NT2/D1 (cell line): ENCODE data around the gene PATJ.
"Not testable (repeated sequence)": the region's sequence is repeated elsewhere in the genome, so short reads cannot be mapped to it uniquely, and the experiment has no call there.

Source experiments
- DNase-seq: peaks from one replicate; pipeline ENCODE4 v3.0.0-alpha.2; 2011; ENCODE audit warnings: low read depth, low spot score
- H3K27me3 ChIP-seq: 2 replicates; pipeline ENCODE4 v1.6.0; 2011; ENCODE audit warnings: mild to moderate bottlenecking; ENCODE audit not compliant: insufficient read length, insufficient read depth
- H3K36me3 ChIP-seq: 2 replicates; pipeline ENCODE4 v1.6.1; 2011; ENCODE audit warnings: mild to moderate bottlenecking, low read length, mixed read lengths; ENCODE audit not compliant: insufficient read depth, insufficient read length
- H3K4me1 ChIP-seq: 2 replicates; pipeline ENCODE4 v1.5.1; 2011; ENCODE audit not compliant: insufficient read depth, insufficient read length
- H3K4me3 ChIP-seq: 2 replicates; pipeline ENCODE4 v1.5.1; 2011; ENCODE audit warnings: low read depth; ENCODE audit not compliant: insufficient read length
- H3K9ac ChIP-seq: 2 replicates; pipeline ENCODE4 v1.6.0; 2011; ENCODE audit warnings: low read depth; ENCODE audit not compliant: insufficient read length
- H3K9me3 ChIP-seq: 2 replicates; pipeline ENCODE4 v1.5.1; 2011; ENCODE audit warnings: mild to moderate bottlenecking, low read length; ENCODE audit not compliant: insufficient read depth
- SUZ12 ChIP-seq: IDR thresholded peaks from 2 replicates; pipeline ENCODE4 v1.6.1; 2011; ENCODE audit not compliant: insufficient read length, insufficient read depth; ENCODE audit errors: extremely low read depth
- YY1 ChIP-seq: IDR thresholded peaks from 2 replicates; pipeline ENCODE4 v1.6.1; 2011; ENCODE audit not compliant: insufficient read length, insufficient read depth
- ZNF274 ChIP-seq: IDR thresholded peaks from 2 replicates; pipeline ENCODE4 v1.6.1; 2011; ENCODE audit warnings: mild to moderate bottlenecking, low read depth, low read length

Gene PATJ

GRCh38 chr1:61865646-61866220, 123.5 kb downstream of the PATJ start:
- Histone ChIP-seq H3K9me3 (peaks cover 7% of the 10 kb centered on the region; the same call in 1 of the 2 replicates), H3K4me1 (no peaks in the 10 kb centered on the region), H3K36me3 (peaks cover 10% of the 10 kb centered on the region), H3K9ac (no peak overlapping the region), H3K4me3 (no peak overlapping the region), H3K27me3 (no peaks in the 10 kb centered on the region)
- TF ChIP-seq SUZ12 (no peak), YY1 (no peak), ZNF274 (no peak)
- DNase-seq: no peak

- peaks cover 24% of the 10 kb centered on the region for H3K9me3 ChIP-seq
- TF ChIP-seq ZNF274: no peak
- TF ChIP-seq YY1: no peak
- no peak for TF ChIP-seq SUZ12
- H3K4me1 ChIP-seq: no peaks in the 10 kb centered on the region
- H3K27me3 ChIP-seq: no peaks in the 10 kb centered on the region
- no peak overlapping the region for H3K4me3 ChIP-seq
- DNase-seq: no peak
- peaks cover 6% of the 10 kb centered on the region for H3K36me3 ChIP-seq
- H3K9ac ChIP-seq: no peak overlapping the region
Observed at GRCh38 chr1:61869691-61870109, 127.4 kb downstream of the PATJ start.

- H3K36me3 ChIP-seq: no peaks in the 10 kb centered on the region
- TF ChIP-seq SUZ12: no peak
- no peak for TF ChIP-seq ZNF274
- TF ChIP-seq YY1: no peak
- no peaks in the 10 kb centered on the region for H3K27me3 ChIP-seq
- H3K4me1 ChIP-seq: no peaks in the 10 kb centered on the region
- no peak overlapping the region for H3K9ac ChIP-seq
- no peak for DNase-seq
- H3K4me3 ChIP-seq: no peak overlapping the region
- peaks cover 25% of the 10 kb centered on the region for H3K9me3 ChIP-seq
Observed at GRCh38 chr1:61872206-61872605, 129.9 kb downstream of the PATJ start.

- no peaks in the 10 kb centered on the region for H3K27me3 ChIP-seq
- no peaks in the 10 kb centered on the region for H3K36me3 ChIP-seq
- H3K4me3 ChIP-seq: no peak overlapping the region
- no peak for DNase-seq
- H3K9ac ChIP-seq: no peak overlapping the region
- peaks cover 25% of the 10 kb centered on the region for H3K9me3 ChIP-seq
- H3K4me1 ChIP-seq: no peaks in the 10 kb centered on the region
- TF ChIP-seq ZNF274 (no peak), YY1 (no peak), SUZ12 (no peak)
Observed at GRCh38 chr1:61873581-61873980, 131.3 kb downstream of the PATJ start.

- H3K27me3 ChIP-seq: no peaks in the 10 kb centered on the region
- no peak overlapping the region for H3K4me3 ChIP-seq
- H3K9me3 ChIP-seq: peaks cover 25% of the 10 kb centered on the region
- TF ChIP-seq YY1: no peak
- TF ChIP-seq ZNF274: no peak
- no peak for TF ChIP-seq SUZ12
- H3K36me3 ChIP-seq: no peaks in the 10 kb centered on the region
- DNase-seq: no peak
- no peaks in the 10 kb centered on the region for H3K4me1 ChIP-seq
- H3K9ac ChIP-seq: no peak overlapping the region
Observed at GRCh38 chr1:61873994-61874393, 131.7 kb downstream of the PATJ start.

- Histone ChIP-seq H3K4me1 (no peaks in the 10 kb centered on the region), H3K9me3 (peaks cover 22% of the 10 kb centered on the region), H3K9ac (no peak overlapping the region), H3K27me3 (no peaks in the 10 kb centered on the region), H3K36me3 (no peaks in the 10 kb centered on the region), H3K4me3 (no peak overlapping the region)
- no peak for TF ChIP-seq ZNF274
- TF ChIP-seq YY1: no peak
- TF ChIP-seq SUZ12: no peak
- DNase-seq: no peak
Observed at GRCh38 chr1:61875198-61875597, 132.9 kb downstream of the PATJ start.

- not testable (repeated sequence) for H3K4me1 ChIP-seq, H3K4me3 ChIP-seq, H3K9ac ChIP-seq, H3K36me3 ChIP-seq, H3K9me3 ChIP-seq, DNase-seq, H3K27me3 ChIP-seq
Observed at GRCh38 chr1:61879887-61880474, 137.7 kb downstream of the PATJ start.
